ENCODE data around the gene CBX5. TPM values are rescaled to one million over a fixed set of nuclear protein-coding genes. Genes with fewer than 3 reads are reported as not detected.

CBX5 gene
- total RNA-seq, 1 donor from 2014 or later = 271 TPM

- no peak for DNase-seq (ENCODE audit: low spot score, unreplicated experiment)
- Mint-ChIP-seq H3K4me3 (ENCODE audit: low read depth) (no peak overlapping the region), H3K4me1 (ENCODE audit: low read depth) (peaks cover 23% of the 10 kb centered on the region), H3K27me3 (no peaks in the 10 kb centered on the region), H3K9me3 (ENCODE audit: low read depth) (no peaks in the 10 kb centered on the region), H3K27ac (peak overlapping the region; percentile 69), H3K36me3 (ENCODE audit: insufficient read depth) (peaks cover 10% of the 10 kb centered on the region)
- TF ChIP-seq CTCF (IDR thresholded peaks at IDR 0.05; ENCODE audit: unreplicated experiment) = no peak
These were observed 3.6 kb downstream of the CBX5 start for GRCh38 chr12:54276368-54276767.

- no peak for DNase-seq (ENCODE audit: low spot score, unreplicated experiment)
- Mint-ChIP-seq H3K4me1 (ENCODE audit: low read depth) (peaks cover 22% of the 10 kb centered on the region), H3K9me3 (ENCODE audit: low read depth) (no peaks in the 10 kb centered on the region), H3K4me3 (ENCODE audit: low read depth) (no peak overlapping the region), H3K27me3 (no peaks in the 10 kb centered on the region), H3K36me3 (ENCODE audit: insufficient read depth) (peaks cover 8% of the 10 kb centered on the region), H3K27ac (no peak overlapping the region)
- no peak for TF ChIP-seq CTCF (IDR thresholded peaks at IDR 0.05; ENCODE audit: unreplicated experiment)
These were observed 5.9 kb downstream of the CBX5 start for GRCh38 chr12:54273981-54274380.

GRCh38 chr12:54272214-54272613 lies 7.7 kb downstream of the CBX5 start:
- H3K9me3 Mint-ChIP-seq (ENCODE audit: low read depth) = no peaks in the 10 kb centered on the region
- H3K27ac Mint-ChIP-seq = peak overlapping the region; percentile 31
- no peak for DNase-seq (ENCODE audit: low spot score, unreplicated experiment)
- H3K27me3 Mint-ChIP-seq = no peaks in the 10 kb centered on the region
- H3K4me1 Mint-ChIP-seq (ENCODE audit: low read depth) = peaks cover 10% of the 10 kb centered on the region
- TF ChIP-seq CTCF (IDR thresholded peaks at IDR 0.05; ENCODE audit: unreplicated experiment) = no peak
- H3K36me3 Mint-ChIP-seq (ENCODE audit: insufficient read depth) = peaks cover 12% of the 10 kb centered on the region
- H3K4me3 Mint-ChIP-seq (ENCODE audit: low read depth) = no peak overlapping the region

GRCh38 chr12:54270345-54270744 lies 9.6 kb downstream of the CBX5 start:
- Mint-ChIP-seq H3K4me3 (ENCODE audit: low read depth) (no peak overlapping the region), H3K9me3 (ENCODE audit: low read depth) (no peaks in the 10 kb centered on the region), H3K27ac (peak overlapping the region; percentile 16), H3K36me3 (ENCODE audit: insufficient read depth) (peaks cover 14% of the 10 kb centered on the region), H3K27me3 (no peaks in the 10 kb centered on the region), H3K4me1 (ENCODE audit: low read depth) (peaks cover 11% of the 10 kb centered on the region)
- TF ChIP-seq CTCF (IDR thresholded peaks at IDR 0.05; ENCODE audit: unreplicated experiment) = no peak
- no peak for DNase-seq (ENCODE audit: low spot score, unreplicated experiment)

GRCh38 chr12:54266852-54267251 lies 13.1 kb downstream of the CBX5 start:
- H3K4me3 Mint-ChIP-seq (ENCODE audit: low read depth) = no peak overlapping the region
- DNase-seq (ENCODE audit: low spot score, unreplicated experiment) = no peak
- no peaks in the 10 kb centered on the region for H3K27me3 Mint-ChIP-seq
- no peak for TF ChIP-seq CTCF (IDR thresholded peaks at IDR 0.05; ENCODE audit: unreplicated experiment)
- H3K36me3 Mint-ChIP-seq (ENCODE audit: insufficient read depth) = peaks cover 9% of the 10 kb centered on the region
- no peak overlapping the region for H3K27ac Mint-ChIP-seq
- H3K4me1 Mint-ChIP-seq (ENCODE audit: low read depth) = peaks cover 16% of the 10 kb centered on the region
- H3K9me3 Mint-ChIP-seq (ENCODE audit: low read depth) = no peaks in the 10 kb centered on the region
